NCI-H2081 treated with DMSO at 0.1 percent for 48 hours (cell line): ENCODE data around the gene TRIM2.

Experiments used
- DNase-seq: peaks from one replicate; lab custom pipeline; 2025; lab: John Stamatoyannopoulos, UW

Gene TRIM2

DNA sequence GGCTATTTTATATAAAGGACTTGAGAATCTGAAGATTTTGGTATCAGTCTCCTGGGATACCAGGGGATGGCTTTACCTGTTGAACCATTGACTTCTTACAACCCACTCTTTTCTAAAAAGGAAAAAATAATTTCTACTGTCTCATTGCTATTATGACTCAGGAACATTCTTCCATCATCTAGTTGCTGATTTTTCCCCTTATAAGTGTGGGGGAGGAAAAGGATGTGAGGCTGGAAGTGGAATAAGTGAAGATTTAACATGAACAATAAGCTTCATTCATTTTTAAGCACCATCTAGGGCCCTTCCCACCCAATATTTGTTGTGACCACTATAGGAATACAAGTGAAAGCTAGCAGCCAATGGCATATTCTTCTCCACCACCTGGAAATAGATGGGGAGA, 129.6 kb downstream of the TRIM2 start:
- DNase-seq: no peak

- DNase-seq: no peak
These were observed 131.4 kb downstream of the TRIM2 start for GRCh38 chr4:153335665-153336064.

- no peak for DNase-seq
These were observed 133.4 kb downstream of the TRIM2 start for GRCh38 chr4:153337686-153338085.

- DNase-seq: no peak
These were observed 137.4 kb downstream of the TRIM2 start for GRCh38 chr4:153341575-153342090.

- DNase-seq: no peak
These were observed 138.7 kb downstream of the TRIM2 start for GRCh38 chr4:153342751-153343552.

- peak; percentile 20 for DNase-seq
These were observed 140.1 kb downstream of the TRIM2 start, which contains the start of gene MND1 for GRCh38 chr4:153344131-153345011. TSS of gene MND1 (plus strand) at chr4:153344688. CDS start at chr4:153344738, 50 bp downstream.

DNA sequence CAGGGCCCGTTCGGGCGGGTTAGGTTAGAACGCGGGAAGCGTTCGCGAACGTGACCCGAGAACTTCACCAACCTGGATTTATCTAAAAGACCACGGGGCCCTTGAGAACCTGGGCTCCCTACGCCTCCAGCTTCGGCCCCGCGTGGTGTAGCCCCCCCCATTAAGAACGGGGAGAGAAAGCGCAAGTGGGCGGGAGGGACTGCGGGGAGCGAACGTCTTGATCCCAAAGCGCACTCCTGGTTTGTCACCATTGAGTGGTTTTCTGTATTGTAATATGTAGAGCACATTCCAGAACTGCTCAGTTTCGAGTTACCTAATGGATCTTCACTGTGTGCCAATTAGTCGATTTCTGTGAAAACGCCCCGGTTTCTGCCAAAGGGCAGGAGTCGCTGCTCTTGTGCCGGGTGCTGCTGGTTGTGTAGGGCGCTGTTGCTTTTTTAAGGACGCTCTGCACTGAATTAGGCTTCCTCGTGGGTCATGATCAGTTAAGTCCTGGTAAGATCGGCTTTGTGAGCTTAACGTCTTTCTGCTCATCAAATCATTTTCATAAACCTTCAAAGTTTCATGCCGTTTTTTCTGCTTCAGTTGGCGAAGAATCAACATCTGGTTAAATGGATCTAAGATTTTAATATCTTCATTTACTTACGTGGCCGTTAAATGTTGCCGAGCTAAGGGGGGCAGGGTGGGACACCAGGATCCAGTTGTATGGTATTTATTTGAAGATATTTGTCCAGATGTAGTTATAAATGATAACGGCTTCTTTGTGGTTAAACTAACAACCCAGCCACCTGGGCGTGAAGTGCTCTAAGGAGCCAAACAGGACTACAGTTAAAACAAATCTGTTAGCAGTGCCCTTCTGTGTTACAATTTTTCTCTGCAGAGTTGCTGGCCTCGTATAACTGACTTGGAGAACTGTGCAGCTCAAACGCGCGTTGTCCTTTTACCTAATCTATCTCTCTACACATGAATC, 141.1 kb downstream of the TRIM2 start:
- DNase-seq: no peak

- no peak for DNase-seq
These were observed 141.8 kb downstream of the TRIM2 start for GRCh38 chr4:153346031-153346430.

DNA sequence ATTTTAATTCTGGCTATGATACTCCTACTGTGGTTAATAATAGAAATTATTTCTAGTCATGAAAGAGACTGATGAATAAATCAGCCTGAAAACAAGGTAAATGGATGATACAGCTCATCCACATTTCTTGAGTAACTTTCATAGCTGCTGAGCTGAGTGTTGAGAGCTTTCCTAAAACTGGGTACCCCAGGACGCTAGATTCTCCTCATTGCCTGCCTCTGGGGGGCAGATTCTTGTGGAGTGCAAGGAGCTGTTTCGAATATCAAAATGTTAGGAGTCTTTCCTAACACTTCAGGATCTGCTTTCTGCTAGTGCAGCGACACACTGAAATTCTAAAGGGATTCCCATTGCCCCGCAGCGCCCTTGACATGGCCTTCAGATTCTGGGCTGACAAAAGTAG, 142.3 kb downstream of the TRIM2 start:
- no peak for DNase-seq

DNA sequence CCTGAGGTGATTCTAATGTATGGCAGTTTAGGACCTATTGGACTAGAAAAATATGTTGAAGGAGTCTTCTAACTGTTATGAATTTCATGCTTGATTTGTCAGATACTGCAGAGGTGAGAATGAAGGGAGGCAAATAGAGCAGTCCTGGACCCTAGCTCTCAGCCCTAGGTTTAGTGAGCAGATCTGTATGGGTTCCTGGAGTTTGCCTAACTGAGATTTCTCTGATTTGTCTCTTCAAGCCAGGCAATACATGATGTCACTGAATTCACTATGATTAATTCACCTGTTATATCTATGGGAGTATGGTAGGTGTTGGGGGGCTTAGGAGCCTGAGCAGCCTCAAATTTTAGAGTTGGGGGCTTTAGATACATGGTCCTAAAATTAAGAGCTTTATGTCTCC, 142.9 kb downstream of the TRIM2 start:
- DNase-seq: no peak

DNA sequence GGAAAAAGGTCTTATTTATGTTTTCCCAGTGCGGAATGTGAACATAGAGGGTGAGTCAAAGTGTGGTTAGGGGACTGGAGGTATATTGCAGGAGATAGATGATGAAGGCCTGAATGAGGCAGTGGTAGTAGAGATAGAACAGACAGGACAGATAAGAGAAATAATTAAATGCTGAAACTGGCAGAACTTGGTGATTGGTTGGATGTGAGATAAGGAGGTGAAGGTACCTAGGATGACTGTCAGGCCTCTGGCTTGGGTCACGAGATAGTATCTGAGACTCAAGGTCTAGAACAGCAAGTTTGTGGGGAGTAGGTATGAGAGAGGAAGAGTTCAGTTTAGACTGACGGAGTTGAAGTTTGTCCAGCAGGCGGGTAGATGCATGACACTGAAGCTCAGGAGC, 143.8 kb downstream of the TRIM2 start:
- no peak for DNase-seq

DNA sequence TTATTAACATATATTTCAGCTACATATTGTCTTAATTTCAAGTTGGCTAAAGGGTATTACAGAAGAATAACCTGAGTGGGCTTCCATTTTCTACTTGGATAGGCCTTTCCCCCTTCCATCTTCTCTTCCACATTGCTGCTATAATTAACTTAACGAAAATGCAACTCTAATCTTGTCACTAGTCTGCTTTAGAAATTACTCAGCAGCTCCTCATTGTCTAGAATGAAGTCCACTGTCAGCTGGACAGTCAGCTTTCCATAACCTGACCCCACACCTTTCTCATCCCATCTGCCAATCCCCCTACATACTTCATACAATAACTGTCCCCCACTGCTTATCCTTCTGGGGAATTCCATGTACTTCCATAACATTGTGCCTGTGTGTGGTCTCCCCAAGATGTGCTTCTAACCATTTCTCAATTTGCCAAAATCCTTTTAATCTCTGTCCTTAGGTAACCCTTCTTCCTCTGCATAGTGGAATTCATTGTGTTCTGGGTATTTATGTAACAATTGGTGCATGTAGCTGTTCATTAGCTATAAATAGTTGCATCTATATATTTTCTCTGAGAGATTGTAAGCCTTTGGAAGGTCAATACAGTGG, 145.1 kb downstream of the TRIM2 start:
- no peak for DNase-seq

GRCh38 chr4:153362184-153362583, 157.9 kb downstream of the TRIM2 start:
- DNase-seq: no peak

DNA sequence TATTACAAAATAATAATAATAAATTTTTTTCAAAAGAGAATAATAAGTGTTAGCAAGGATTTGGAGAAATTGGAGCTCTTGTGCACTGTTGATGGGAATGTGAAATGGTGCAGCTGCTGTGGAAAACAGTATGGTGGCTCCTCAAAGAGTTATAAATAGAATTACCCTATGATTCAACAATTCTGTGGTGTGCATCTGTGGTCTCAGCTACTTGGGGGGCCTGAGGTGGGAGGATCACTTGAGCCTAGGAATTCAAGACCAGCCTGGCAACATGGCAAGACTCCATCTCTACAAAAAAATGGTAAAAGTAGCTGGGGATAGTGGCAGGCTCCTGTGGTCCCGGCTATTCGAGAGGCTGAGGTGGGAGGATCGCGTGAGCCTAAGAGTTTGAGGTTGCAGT, 159.8 kb downstream of the TRIM2 start:
- DNase-seq: no peak

GRCh38 chr4:153365003-153365402, 160.8 kb downstream of the TRIM2 start:
- DNase-seq: no peak

DNA sequence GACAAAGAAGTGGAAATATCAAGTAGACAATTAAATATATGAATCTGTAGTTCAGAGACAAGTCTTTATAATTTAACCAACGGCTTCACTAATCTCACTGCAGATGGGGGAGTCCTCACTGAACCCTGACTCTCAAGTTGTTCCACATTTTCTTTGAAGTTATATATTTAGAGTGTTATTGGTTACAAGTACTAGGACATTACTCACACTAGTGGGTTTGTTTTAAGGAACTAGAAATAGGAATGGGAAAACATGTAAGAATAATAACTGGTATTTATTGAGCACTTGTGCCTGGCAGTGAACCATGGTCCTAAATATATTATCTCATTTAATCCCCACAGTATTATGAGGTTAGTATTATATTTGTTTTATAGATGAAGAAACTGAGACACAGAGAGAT, 162.2 kb downstream of the TRIM2 start:
- DNase-seq: no peak

DNA sequence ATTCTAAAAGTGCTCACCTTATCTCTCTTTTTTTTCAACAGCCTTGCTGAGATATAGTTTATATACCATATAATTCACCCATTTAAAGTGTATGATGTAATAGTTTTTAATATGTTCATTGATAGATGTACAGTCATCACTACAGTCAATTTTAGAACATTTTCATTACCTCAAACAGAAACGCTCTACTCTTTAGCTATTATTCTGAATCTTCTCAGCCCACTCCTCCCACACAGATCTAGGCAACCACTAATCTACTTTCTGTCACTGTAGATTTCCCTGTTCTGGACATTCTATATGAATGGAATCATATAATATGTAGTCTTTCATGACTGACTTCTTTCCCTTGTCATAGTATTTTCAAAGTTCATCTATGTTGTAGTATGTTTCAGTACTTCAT, 162.8 kb downstream of the TRIM2 start:
- no peak for DNase-seq

DNA sequence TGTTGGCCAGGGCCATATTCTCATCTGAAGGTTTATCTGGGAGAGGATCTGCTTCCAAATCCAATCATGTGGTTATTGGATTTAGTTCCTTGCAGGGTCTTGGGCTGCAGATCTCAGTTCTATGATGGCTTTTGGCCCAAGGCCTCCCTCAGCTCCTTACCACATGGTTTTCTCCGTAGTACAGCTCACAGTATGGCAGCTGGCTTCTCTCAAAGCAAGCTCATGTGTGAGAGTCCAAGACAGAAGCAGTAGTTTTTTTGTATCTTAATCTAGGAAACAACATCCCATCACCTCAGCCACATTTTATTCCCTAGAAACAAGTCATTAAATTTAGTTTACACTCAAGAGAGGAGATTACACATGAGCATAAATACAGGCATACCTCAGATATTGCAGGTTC, 164.8 kb downstream of the TRIM2 start:
- no peak for DNase-seq

DNA sequence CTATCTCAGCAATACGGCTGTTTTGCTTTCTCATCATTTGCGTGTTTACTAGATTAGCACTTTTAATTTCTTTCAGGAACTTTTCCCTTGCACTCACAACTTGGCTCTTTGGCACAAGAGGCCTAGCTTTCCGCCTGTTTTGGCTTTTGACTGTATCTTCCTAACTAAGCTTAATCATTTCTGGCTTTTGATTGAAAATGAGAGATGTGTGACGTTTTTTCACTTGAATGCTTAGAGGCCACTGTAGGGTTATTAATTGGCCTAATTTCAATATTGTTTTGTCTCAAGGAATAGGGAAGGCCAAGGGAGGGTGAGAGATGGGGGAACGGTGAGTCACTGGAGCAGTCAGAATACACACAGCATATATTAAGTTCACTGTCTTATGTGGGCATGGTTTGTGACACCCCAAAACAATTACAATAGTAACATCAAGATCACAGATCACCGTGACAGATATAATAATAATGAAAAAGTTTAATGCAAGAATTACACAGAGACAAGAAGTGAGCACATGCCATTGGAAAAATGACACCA, 167.5 kb downstream of the TRIM2 start:
- no peak for DNase-seq

- no peak for DNase-seq
These were observed 168.8 kb downstream of the TRIM2 start for GRCh38 chr4:153372967-153373562.

- DNase-seq: no peak
These were observed 170.2 kb downstream of the TRIM2 start for GRCh38 chr4:153374442-153374841.
